NT2/D1 (cell line): ENCODE data around the gene LANCL3.
"Not testable (repeated sequence)": the region's sequence is repeated elsewhere in the genome, so short reads cannot be mapped to it uniquely, and the experiment has no call there.

Experiments
- SUZ12 ChIP-seq: IDR thresholded peaks from 2 replicates; pipeline ENCODE4 v1.6.1; 2011; ENCODE audit not compliant: insufficient read length, insufficient read depth; ENCODE audit errors: extremely low read depth
- ZNF274 ChIP-seq: IDR thresholded peaks from 2 replicates; pipeline ENCODE4 v1.6.1; 2011; ENCODE audit warnings: mild to moderate bottlenecking, low read depth, low read length

DNA sequence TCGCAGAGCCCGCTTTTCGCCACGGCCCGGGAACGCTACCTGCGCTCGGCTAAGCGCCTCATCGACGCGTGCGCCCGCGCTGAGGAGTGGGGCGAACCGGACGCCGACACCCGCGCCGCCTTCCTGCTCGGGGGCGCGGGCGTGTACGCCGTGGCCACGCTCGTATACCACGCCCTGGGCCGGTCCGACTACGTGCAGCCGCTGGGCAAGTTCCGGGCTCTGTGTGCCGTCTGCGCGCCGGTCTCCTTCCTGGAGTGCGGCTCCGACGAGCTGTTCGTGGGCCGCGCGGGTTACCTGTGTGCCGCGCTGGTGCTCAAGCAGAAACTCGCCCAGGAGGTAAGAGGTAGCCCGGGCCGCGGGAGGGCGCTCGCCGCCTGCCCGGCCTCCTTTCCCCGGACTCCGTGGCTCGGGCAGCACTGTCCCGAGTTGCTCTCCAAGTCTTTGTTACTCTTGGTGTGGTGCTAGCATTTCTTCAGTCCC is 687 bp downstream of the LANCL3 start:
- not testable (repeated sequence) for TF ChIP-seq SUZ12, ZNF274
